Hematopoietic multipotent progenitor cell treated with erythropoietin and hydrocortisone succinate and interleukin-3 and kit ligand, for 15 days (in vitro differentiated cells): ENCODE measurements around the gene NFX1.
"Not testable (repeated sequence)": the region's sequence is repeated elsewhere in the genome, so short reads cannot be mapped to it uniquely, and the experiment has no call there.

ENCODE experiments used
- DNase-seq: peaks from one replicate; pipeline ENCODE4 v3.0.0-alpha.2; 2015; ENCODE audit warnings: low spot score

Gene NFX1

DNA sequence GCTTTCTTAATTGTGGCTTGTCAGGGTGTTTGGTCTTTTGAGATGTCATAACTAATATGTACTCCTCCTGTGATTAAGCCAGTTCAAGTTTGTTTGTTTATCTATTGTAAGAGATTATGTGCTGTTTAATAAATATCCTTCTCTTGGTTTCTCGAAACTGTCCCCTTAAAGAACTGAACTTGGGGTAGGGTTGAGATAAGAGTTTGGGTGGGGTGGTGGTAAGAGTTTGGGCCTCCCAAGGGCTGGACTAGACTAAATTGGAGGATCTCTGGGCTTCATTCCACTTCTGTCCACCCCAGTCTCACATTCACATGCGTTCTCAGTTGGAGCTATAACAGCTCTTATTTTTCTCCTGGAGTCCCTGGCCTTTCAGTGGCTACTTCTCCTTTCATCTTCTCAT lies 73.8 kb downstream of the NFX1 start:
- DNase-seq = peak; percentile 43

- not testable (repeated sequence) for DNase-seq
These were observed 74.5 kb downstream of the NFX1 start for GRCh38 chr9:33364814-33365213.

GRCh38 chr9:33366979-33367480 lies 76.7 kb downstream of the NFX1 start:
- DNase-seq = no peak

- no peak for DNase-seq
These were observed 82.6 kb downstream of the NFX1 start for GRCh38 chr9:33372900-33373299.

- no peak for DNase-seq
These were observed 83.9 kb downstream of the NFX1 start for GRCh38 chr9:33374190-33374589.

- DNase-seq = peak; percentile 83
These were observed 84.4 kb downstream of the NFX1 start for GRCh38 chr9:33374634-33375237.

GRCh38 chr9:33375238-33375840 lies 85.0 kb downstream of the NFX1 start:
- no peak for DNase-seq

DNA sequence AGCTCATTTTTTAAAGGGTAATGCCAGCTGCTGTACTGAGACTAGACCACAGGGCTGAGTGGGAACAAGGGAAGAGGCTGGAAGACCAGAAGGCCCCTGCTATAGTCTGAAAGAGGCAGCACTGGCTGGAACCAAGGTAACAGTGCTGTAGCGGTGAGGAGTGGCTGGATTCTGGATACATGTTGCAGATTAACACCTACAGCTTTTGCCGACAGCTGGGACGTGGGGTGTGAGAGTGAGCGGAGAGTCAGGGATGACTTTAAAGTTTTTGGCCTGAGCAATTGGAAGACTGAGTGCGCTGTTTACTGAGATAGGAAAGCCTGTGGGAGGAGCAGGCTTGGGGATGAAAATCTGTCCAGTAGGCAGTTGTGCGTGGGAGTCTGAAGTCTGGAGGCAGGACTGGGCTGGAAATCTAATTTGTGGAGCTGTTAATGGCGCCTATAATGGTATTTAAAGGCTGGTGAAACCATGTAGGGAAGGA lies 85.6 kb downstream of the NFX1 start:
- no peak for DNase-seq

DNA sequence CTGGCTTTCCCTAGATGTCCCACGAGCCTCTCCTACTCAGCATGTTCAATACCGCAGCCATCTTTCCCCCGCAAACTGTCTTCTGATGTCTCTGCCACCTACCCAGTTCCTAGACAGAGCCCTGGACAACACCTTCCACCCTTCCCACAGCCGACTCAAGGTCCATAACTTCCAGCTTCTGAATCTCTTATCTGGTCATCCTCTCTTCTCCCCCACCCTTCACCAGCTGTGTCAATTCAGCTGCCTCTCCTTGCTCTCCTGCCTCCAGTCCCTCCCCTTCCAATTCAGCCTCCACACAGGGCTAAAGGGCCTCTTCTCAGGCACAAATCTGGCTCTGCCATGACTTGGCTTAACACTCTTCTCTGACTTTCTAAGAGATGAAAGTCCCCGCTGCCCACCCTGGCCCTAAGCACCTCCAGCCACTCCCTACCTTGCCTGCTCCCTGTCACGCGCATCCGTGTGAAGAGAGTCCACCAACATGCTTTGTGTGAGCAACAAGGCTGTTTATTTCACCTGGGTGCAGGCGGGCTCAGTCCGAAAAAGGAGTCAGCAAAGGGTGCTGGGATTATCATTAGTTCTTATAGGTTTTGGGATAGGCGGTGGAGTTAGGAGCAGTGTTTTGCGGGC lies 86.9 kb downstream of the NFX1 start:
- no peak for DNase-seq

- no peak for DNase-seq
These were observed 87.9 kb downstream of the NFX1 start for GRCh38 chr9:33378121-33378795.

GRCh38 chr9:33379666-33380389 lies 89.5 kb downstream of the NFX1 start:
- DNase-seq = no peak

DNA sequence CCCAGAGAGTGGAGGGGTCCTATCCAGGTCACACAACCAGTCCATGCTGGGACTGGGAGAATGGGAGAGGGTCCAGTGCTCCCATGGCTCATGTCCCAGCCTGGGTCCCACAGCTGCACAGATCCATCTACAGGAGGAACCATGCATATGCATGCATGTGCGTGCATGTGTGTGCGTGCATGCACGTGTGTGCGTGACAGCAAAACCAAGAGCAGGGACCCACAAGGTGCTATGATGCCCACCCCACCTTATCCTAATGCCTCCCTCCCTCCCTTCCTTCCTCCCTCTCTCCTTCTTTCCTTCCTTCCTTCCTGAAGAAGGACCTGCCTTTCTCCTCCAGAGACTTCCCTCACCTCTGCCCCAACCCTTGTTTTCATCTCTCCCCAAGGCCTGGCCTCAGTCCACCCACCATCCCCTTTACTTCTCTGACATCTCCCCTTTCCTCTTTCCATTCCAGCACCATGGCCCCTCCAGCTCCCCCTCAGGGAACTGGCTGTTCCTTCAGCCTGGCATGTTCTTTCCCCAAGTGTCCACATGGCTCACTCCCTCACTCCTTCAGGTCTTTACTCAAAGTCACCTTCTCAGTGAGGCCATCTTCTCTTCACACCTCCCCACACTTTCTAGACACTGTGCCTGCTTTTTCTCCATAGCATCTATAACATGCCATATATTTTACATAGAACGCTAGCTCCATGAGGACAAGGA lies 90.2 kb downstream of the NFX1 start:
- DNase-seq = no peak

GRCh38 chr9:33381231-33381791 lies 91.0 kb downstream of the NFX1 start:
- DNase-seq = no peak

GRCh38 chr9:33382397-33382796 lies 92.1 kb downstream of the NFX1 start:
- not testable (repeated sequence) for DNase-seq

DNA sequence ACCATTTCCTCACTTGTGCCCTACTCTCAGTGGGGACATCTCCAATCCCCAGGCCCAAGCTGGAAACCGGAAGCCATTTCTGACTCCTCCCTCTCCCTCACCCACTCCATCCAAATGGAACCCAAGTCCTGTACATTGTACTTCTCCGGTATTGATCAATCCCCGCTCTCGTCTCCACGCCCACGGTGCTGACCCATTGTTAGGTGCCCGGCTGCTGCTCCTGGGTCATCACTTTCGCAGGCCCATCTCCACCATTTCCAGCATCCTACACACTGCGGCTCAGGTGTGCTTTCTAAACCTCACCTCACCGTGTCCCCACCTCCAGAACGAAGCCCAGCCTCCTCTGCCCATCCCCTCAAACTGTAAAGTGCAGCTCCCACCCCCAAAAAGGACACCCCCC lies 93.1 kb downstream of the NFX1 start:
- not testable (repeated sequence) for DNase-seq

DNA sequence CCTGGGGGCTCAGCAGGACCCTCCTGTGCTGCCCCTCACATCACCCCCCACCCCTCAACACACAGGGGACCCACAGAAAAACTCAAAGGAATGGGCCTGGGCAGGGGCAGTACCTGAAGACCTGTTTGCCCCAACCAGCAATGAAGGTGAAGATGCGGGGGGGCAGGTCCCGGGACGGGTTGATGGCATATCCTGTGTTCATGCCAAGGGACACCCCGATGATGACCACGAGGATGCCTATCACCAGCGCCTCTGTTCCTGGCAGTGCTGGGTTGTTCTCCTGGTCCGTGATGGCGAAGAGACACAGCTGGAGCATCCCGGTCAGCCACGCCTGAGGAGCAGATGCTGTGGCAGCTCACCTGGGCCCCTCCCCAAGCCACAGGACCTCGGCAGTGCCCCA lies 95.2 kb downstream of the NFX1 start:
- DNase-seq = not testable (repeated sequence)

- not testable (repeated sequence) for DNase-seq
These were observed 95.8 kb downstream of the NFX1 start for GRCh38 chr9:33385979-33386640.

DNA sequence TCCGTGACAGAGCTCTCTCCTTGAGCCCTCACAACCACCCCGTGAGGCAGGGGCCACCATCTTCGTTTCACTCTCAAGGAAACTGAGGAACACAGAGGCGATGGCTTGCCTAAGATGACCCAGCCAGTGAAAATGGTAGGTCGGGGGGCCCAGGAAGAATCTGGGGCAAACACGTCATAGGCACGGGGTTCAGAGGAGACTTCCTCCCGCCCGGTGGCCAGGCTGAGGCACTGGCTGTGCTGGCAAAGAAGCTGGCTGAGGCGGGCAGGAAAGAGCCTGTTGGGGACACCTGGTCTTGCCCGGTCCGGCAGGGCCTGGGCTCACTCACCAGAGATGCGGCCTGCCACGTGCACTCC lies 96.3 kb downstream of the NFX1 start:
- not testable (repeated sequence) for DNase-seq

DNA sequence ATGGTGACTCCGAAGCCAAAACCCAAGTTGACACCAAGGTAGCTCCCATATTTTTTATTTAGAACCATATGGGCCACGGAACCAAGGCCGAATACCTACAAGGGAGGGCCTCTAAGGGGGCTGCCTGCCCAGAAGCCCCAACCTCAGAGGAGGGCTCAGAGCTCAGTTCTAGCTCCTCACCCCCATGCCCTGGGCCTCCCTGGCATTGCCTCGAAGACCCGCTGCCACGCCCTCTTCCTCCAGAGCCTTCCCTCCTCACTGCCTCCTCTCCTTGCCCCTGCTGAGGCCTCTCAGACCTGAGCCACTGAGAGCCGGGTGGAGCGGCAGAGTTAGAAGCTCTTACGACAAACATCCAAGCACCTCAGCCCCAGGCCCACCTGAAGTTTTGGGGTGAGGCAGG lies 96.7 kb downstream of the NFX1 start:
- not testable (repeated sequence) for DNase-seq
